Measurements from ENCODE around the gene DNASE2.
A peak's percentile ranks its signal among the peaks of the same experiment; 100 is the strongest.
"Not testable (repeated sequence)": the region's sequence is repeated elsewhere in the genome, so short reads cannot be mapped to it uniquely, and the experiment has no call there.

DNASE2 gene

GRCh38 chr19:12899891-12900518 is 18.8 kb upstream of the DNASE2 start:
- H3K4me3 ChIP-seq (ENCODE audit: low read depth, low read length), result no peak overlapping the region
- H3K9me3 ChIP-seq (ENCODE audit: severe bottlenecking), result no peaks in the 10 kb centered on the region
- H3K27ac ChIP-seq, result no peak overlapping the region
- DNase-seq, result no peak
- H3K36me3 ChIP-seq, result peaks cover 9% of the 10 kb centered on the region; the same call in 1 of the 2 replicates
- no peak for TF ChIP-seq CTCF (IDR thresholded peaks at IDR 0.05; ENCODE audit: low read depth, low read length)
- no peaks in the 10 kb centered on the region for H3K27me3 ChIP-seq (ENCODE audit: insufficient read depth, low read depth, severe bottlenecking)

DNA sequence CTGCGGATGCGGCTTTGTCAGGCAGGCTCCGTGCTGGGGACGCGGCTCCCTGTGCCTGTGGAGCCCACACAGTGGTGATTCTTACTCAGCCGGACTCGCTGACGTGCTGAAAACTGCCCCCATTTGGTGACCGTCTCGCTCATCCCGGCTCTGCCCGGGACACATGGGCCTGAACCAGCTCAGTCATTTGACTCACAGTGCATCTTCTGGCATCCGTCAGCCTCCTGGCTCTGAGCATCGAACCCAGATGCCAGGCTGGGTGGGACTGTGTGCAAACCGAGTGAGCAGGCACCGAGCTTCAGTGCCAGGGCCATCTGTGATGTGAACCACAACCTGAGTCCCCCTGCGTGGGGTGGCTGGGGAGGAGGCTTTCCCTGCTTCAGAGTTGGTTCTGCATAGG is 15.2 kb upstream of the DNASE2 start:
- no peak for DNase-seq
- Histone ChIP-seq H3K27me3 (ENCODE audit: insufficient read depth, low read depth, severe bottlenecking) (no peaks in the 10 kb centered on the region), H3K36me3 (peaks cover 21% of the 10 kb centered on the region), H3K27ac (no peak overlapping the region), H3K9me3 (ENCODE audit: severe bottlenecking) (no peaks in the 10 kb centered on the region), H3K4me3 (ENCODE audit: low read depth, low read length) (no peak overlapping the region)
- no peak for TF ChIP-seq CTCF (IDR thresholded peaks at IDR 0.05; ENCODE audit: low read depth, low read length)

- H3K36me3 ChIP-seq, result peaks cover 14% of the 10 kb centered on the region
- DNase-seq, result no peak
These were observed 12.3 kb upstream of the DNASE2 start for GRCh38 chr19:12893582-12893981.

DNA sequence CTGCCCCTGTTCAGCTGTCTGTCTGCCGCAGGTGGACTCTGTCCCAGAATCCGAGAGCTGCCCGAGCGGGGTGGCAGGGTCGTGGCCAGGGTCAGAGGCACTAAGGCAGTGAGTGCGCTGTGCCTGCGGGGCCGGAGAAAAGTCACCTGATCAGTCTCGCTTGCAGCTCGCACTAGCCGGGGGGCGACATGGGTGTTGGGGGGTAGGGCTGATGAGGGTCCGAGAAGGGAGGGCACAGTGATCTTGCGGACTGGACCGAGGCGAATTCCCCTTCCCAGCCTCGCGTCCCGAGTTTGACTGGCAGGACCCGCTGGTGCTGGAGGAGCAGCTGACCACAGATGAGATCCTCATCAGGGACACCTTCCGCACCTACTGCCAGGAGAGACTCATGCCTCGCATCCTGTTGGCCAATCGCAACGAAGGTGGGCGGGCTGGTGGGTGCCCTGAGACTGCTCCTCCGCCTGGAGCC is 10.3 kb upstream of the DNASE2 start:
- Histone ChIP-seq H3K9me3 (ENCODE audit: severe bottlenecking) (no peaks in the 10 kb centered on the region), H3K27ac (peak overlapping the region; percentile 35), H3K36me3 (peaks cover 14% of the 10 kb centered on the region), H3K4me3 (ENCODE audit: low read depth, low read length) (peak overlapping the region; percentile 57), H3K27me3 (ENCODE audit: insufficient read depth, low read depth, severe bottlenecking) (no peaks in the 10 kb centered on the region)
- DNase-seq, result no peak
- no peak for TF ChIP-seq CTCF (IDR thresholded peaks at IDR 0.05; ENCODE audit: low read depth, low read length)

More at GRCh38 chr19:12893582-12893981, 12.3 kb upstream of the DNASE2 start:
- H3K27ac ChIP-seq, result no peak overlapping the region
- TF ChIP-seq CTCF (IDR thresholded peaks at IDR 0.05; ENCODE audit: low read depth, low read length), result no peak
- H3K9me3 ChIP-seq (ENCODE audit: severe bottlenecking), result no peaks in the 10 kb centered on the region
- H3K27me3 ChIP-seq (ENCODE audit: insufficient read depth, low read depth, severe bottlenecking), result no peaks in the 10 kb centered on the region
- no peak overlapping the region for H3K4me3 ChIP-seq (ENCODE audit: low read depth, low read length)

DNA sequence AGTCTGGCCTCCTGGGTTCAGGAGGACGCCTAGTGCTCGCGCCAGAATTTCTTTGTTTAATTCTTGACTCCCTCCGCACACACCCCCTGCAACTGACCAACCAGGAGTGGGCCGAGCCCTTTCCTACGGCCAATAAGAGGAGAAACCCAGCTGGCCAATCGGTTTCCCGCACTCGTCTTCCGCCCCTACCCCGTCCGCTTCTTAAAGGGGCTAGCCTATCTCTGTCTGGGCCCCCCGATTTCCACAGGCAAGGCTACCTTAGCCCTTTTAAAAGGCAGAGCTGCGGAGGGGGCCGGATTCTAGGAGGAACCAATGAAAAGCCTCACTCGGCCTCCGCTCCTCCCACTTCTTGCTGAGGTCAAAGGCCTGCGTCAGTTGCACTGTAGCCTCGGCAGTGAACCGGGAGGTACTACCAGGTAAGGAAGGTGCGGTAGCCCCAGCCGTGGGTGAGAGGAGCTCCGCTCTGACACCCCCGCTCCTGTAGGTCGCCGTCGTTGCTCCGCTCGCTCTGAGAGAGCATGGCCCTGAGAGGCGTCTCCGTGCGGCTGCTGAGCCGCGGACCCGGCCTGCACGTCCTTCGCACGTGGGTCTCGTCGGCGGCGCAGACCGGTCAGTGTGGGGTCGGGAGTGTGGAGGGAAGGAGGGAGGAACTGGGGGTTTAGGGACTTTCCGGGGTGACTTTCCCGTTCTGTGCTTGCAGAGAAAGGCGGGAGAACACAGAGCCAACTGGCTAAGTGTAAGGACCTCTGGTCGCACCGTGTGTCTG is 9.7 kb upstream of the DNASE2 start, which contains the start of gene GCDH:
Gene GCDH, plus strand, starts transcription at position 374 of the 766 bp plus-strand sequence. Its CDS starts 145 bp downstream, at position 519.
- Histone ChIP-seq H3K27me3 (ENCODE audit: insufficient read depth, low read depth, severe bottlenecking) (no peaks in the 10 kb centered on the region), H3K4me3 (ENCODE audit: low read depth, low read length) (peak within 1 kb of the TSS; percentile 57), H3K9me3 (ENCODE audit: severe bottlenecking) (no peaks in the 10 kb centered on the region), H3K27ac (peak within 1 kb of the TSS; percentile 87), H3K36me3 (peaks cover 14% of the 10 kb centered on the region)
- no peak for TF ChIP-seq CTCF (IDR thresholded peaks at IDR 0.05; ENCODE audit: low read depth, low read length)
- DNase-seq, result peak; percentile 98

DNA sequence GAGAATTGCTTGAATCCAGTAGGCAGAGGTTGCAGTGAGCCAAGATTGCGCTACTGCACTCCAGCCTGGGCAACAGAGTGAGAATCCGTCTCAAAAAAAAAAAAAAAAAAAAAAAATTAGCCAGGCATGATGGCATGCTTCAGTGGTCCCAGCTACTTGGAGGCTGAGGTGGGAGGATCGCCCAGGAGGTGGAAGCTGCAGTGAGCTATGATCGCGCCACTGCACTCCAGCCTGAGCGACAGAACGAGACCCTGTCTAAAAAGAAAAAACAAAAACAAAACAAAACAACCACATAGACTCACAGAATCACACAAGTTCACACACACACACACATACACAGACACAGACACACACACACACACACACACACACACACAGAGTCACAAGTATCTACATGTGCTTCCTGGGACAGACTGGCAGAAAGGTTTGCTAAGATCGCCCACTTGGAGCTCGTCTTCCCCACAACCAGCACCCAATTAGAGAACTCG is 9.1 kb upstream of the DNASE2 start:
- H3K27ac ChIP-seq, result peak overlapping the region; percentile 87
- H3K36me3 ChIP-seq, result peaks cover 14% of the 10 kb centered on the region
- H3K27me3 ChIP-seq (ENCODE audit: insufficient read depth, low read depth, severe bottlenecking); H3K9me3 ChIP-seq (ENCODE audit: severe bottlenecking); DNase-seq: not testable (repeated sequence)
- peak overlapping the region; percentile 57 for H3K4me3 ChIP-seq (ENCODE audit: low read depth, low read length)
